ENCODE data around the gene COL28A1.

- TF ChIP-seq CTCF (IDR thresholded peaks at IDR 0.05) (peak in 1 of 5 experiments; percentile 3), POLR2AphosphoS5 (IDR thresholded peaks at IDR 0.05) (peak in 1 of 3 donors; percentile 60), POLR2A (IDR thresholded peaks at IDR 0.05) (peak; percentile 27), EP300 (IDR thresholded peaks at IDR 0.05; ENCODE audit: low read depth) (no peak)
Observed at GRCh38 chr7:7512861-7513597, 22.6 kb downstream of the COL28A1 start.
